Mucosa of rectum (tissue), 2 donors: Measurements from ENCODE around the gene TWF1.

Source experiments
- H3K27ac ChIP-seq, 2 donors: one replicate each; pipeline ENCODE4 v1.7.0; 2013; ENCODE audit warnings: inconsistent platforms in 2 of 2, low read depth in 2 of 2, low read length in 2 of 2
- H3K27me3 ChIP-seq, 2 donors: one replicate each; pipeline ENCODE4 v1.7.0; 2013; ENCODE audit warnings: low read length in 2 of 2; ENCODE audit not compliant: control insufficient read depth in 2 of 2, insufficient read depth in 2 of 2
- H3K36me3 ChIP-seq, 2 donors: one replicate each; pipeline ENCODE4 v1.7.0; 2013; ENCODE audit warnings: low read length in 2 of 2; ENCODE audit not compliant: control insufficient read depth in 2 of 2, insufficient read depth in 2 of 2
- H3K4me1 ChIP-seq, 2 donors: one replicate each; pipeline ENCODE4 v1.7.0; 2013; ENCODE audit warnings: low read length in 2 of 2, mild to moderate bottlenecking in 1 of 2; ENCODE audit not compliant: control insufficient read depth in 2 of 2, insufficient read depth in 2 of 2
- H3K4me3 ChIP-seq, 2 donors: one replicate each; pipeline ENCODE4 v1.7.0; 2013; ENCODE audit warnings: low read length in 2 of 2
- H3K9ac ChIP-seq, 2 donors: one replicate each; pipeline ENCODE4 v1.7.0; 2013; ENCODE audit warnings: low read length in 2 of 2, low read depth in 1 of 2, mild to moderate bottlenecking in 1 of 2
- H3K9me3 ChIP-seq, 2 donors: one replicate each; pipeline ENCODE4 v1.7.0; 2013; ENCODE audit warnings: low read length in 2 of 2; ENCODE audit not compliant: control insufficient read depth in 2 of 2
- donor health status: healthy.
- donor health status: Normal muscosa, but diverticular disease.

Gene TWF1

DNA sequence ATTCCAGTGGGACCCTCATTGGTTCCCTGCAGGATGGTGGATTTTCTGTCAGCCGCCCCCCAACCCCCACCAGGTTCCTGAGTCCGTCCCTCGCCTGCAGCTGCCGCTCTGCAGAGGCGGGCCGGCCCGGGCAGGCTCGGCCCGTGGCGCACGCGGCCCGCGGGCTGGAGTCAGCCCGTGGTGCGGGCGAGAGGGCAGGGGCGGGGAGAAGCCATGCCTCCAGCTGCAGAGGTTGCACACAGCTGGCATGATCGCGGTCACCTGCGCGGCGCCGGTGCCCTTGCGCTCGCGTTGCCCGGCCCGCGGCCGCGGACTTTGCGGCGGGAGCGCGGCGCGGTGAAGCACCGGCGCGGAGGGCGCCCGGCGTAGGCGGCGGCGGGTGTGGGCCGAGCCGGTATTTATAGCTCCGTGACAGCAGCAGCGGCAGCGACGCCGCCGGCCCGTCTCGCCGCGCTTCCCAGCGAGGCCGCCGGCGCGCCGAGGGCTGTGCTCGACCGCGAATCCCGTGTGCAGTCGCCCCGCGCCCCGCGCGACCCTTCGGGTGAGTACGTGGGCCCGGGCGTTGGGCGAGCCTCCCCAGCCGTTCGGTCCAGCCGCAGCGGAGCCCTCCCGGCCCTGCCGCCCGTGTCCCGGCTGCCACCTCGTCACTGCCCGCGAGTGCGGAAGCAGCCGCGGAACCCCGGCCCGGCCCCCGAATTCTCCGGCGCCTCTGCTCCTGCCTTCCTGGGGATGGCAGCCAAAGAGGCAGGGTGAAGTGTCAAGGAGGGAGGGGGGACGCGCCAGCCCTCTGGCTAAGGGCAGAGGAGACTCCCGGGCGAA, 29.7 kb upstream of the TWF1 start, which contains the start of gene TMEM117:
Gene TMEM117, plus strand, starts transcription at position 426 of the 819 bp plus-strand sequence.
- Histone ChIP-seq H3K9ac (peak within 1 kb of the TSS; percentile 78 to 84), H3K36me3 (no peaks in the 10 kb centered on the region), H3K27ac (peak within 1 kb of the TSS; percentile 92 to 93), H3K9me3 (no peaks in the 10 kb centered on the region), H3K4me3 (peak within 1 kb of the TSS; percentile 74 to 90), H3K27me3 (no peaks in the 10 kb centered on the region), H3K4me1 (peaks cover 3 to 5% of the 10 kb centered on the region in 2 donors)

DNA sequence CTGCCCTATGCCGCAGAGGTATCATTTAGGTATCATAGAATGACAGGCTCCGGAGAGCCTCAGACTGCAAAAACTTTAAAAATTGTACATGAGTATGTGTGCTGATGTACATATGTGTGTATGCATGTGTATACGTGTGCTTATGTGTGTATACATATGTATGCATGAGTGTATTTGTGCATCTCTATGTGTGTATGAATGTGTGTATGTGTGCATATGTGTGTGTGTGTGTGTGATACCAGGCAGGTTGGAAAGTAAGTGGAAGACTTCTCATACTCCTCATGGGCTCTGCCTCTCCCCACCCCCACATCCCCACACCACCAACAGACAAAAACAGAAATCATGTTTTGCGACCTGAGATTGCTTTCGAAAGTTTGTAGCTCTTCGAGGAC, 29.1 kb upstream of the TWF1 start:
- Histone ChIP-seq H3K4me3 (peak overlapping the region; percentile 74 to 90), H3K9ac (peak overlapping the region; percentile 78 to 84), H3K36me3 (no peaks in the 10 kb centered on the region), H3K27me3 (no peaks in the 10 kb centered on the region), H3K4me1 (peaks cover 3 to 5% of the 10 kb centered on the region in 2 donors), H3K9me3 (no peaks in the 10 kb centered on the region), H3K27ac (peak overlapping the region in 1 of 2 donors; percentile 93)

DNA sequence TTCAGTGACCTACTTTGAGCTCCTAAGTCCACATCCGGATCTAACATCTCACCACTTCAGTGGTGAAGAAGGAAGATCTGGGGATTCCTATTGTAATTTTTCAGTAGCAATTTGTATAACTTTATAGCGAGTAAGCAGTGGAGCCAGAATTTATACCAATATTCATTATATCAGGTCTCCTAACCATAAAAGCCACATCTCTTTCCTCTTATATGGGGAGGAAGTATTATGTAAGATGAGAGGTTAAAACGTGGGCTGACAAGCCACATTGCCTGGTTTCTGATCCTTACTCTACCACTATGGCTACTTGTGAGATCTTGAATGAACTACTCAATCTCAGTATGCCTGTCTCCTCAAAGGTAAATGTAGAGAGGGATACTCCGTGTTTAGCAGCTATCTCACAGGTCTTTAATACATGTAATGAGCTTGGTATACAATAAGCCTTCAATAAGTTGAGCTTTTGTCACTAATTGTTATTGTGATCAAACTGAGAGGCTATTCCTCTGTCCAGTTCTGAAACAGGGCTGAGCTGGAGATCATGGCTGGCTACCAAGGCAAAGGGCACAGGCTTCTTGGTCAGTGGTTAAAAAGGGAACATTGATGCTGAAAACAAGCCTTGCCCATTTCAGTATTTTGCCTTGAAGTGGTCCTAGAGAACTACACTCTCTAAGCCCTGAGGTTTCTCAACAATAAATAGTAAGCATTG, 26.5 kb upstream of the TWF1 start:
- no peak overlapping the region for H3K9ac ChIP-seq

DNA sequence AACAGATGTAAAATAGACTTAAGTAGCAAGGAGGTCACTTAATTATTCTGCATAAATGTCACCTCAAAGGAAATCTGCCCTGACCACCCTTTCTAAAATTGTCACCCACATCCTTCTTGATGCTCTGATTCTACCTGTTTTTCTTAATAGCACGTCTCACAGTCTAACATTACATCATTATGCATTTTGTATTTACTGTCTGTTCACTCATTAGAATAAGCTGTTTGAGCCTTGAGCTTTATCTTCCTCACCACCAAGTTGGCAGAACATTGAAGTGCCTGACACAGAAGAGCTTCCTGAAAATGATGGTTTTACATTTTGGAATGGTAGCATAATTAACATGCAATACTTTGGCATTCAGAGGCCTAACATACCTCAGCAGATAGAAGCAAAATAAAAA, 21.0 kb upstream of the TWF1 start:
- H3K9ac ChIP-seq = no peak overlapping the region
- H3K27ac ChIP-seq = no peak overlapping the region
- no peaks in the 10 kb centered on the region for H3K4me1 ChIP-seq
- H3K9me3 ChIP-seq = no peaks in the 10 kb centered on the region
- no peaks in the 10 kb centered on the region for H3K36me3 ChIP-seq
- no peak overlapping the region for H3K4me3 ChIP-seq
- no peaks in the 10 kb centered on the region for H3K27me3 ChIP-seq

More for the DNA sequence above, 26.5 kb upstream of the TWF1 start:
- no peaks in the 10 kb centered on the region for H3K36me3 ChIP-seq
- no peak overlapping the region for H3K27ac ChIP-seq
- H3K4me3 ChIP-seq = no peak overlapping the region
- no peaks in the 10 kb centered on the region for H3K9me3 ChIP-seq
- peaks cover 3 to 5% of the 10 kb centered on the region in 2 donors for H3K4me1 ChIP-seq
- no peaks in the 10 kb centered on the region for H3K27me3 ChIP-seq

DNA sequence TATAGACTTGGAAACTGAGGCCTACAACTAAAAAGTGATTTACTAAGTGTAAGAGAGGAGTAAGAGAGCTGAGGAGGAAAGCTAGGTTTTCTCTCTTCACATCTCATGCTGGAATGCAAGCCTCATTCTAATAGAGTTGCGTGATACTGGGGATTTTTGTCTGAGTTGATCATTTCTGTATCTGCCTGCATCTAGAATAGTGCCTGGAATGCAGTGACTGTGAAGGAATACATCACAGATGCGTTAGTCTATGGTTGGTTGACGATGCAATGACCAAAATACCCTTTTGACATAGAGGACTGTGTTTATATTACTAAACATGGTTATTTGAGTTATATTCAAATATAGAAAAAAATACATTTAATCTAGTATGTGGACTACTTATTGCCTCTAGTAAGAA, 20.6 kb upstream of the TWF1 start:
- no peak overlapping the region for H3K4me3 ChIP-seq
- no peaks in the 10 kb centered on the region for H3K27me3 ChIP-seq
- no peak overlapping the region for H3K27ac ChIP-seq

DNA sequence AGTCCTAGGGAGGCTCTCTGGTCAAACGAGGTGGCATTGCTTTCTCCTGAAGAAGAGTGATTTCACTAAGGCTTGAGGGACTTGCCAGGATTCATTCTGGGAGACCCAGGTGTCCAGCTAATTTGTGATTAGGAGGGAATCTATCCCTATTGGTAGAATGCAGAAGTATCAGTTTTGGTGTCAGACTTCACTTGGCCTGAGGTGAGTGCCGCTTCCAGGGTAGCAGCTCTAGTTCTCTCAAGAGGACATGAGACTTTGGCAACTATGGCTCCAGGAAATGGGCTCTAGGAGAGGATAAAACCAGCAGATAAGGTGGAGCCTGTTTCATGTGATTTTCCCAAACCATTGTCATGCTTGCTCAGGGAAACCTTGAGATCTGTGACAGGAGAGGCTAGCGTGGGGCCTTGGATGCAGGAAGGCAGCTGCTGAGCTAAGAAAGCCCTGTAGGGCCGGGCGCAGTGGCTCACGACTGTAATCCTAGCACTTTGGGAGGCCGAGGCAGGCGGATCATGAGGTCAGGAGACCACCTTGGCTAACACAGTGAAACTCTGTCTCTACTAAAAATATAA, 18.2 kb upstream of the TWF1 start:
- H3K27ac ChIP-seq = no peak overlapping the region
- no peaks in the 10 kb centered on the region for H3K36me3 ChIP-seq
- no peak overlapping the region for H3K9ac ChIP-seq
- H3K4me1 ChIP-seq = no peaks in the 10 kb centered on the region
- H3K4me3 ChIP-seq = no peak overlapping the region
- H3K27me3 ChIP-seq = no peaks in the 10 kb centered on the region
- H3K9me3 ChIP-seq = no peaks in the 10 kb centered on the region

More for the DNA sequence above, 20.6 kb upstream of the TWF1 start:
- no peaks in the 10 kb centered on the region for H3K9me3 ChIP-seq
- no peaks in the 10 kb centered on the region for H3K4me1 ChIP-seq
- H3K36me3 ChIP-seq = no peaks in the 10 kb centered on the region
- no peak overlapping the region for H3K9ac ChIP-seq

DNA sequence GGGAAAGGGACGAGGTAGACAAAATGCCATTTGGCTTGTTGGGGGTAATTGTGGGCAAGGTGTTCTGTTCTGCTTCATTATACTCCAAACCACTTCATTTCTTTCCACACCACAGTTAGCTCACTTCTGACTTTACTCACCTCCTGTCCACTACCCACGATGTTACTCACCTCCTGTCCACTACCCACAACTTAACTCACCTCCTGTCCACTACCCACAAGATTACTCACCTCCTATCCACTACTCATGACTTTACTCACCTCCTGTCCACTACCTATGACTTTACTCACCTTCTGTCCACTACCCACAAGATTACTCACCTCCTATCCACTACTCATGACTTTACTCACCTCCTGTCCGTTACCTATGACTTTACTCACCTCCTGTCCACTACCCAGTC, 10.1 kb upstream of the TWF1 start:
- H3K9me3 ChIP-seq = no peaks in the 10 kb centered on the region
- no peaks in the 10 kb centered on the region for H3K36me3 ChIP-seq
- H3K27me3 ChIP-seq = no peaks in the 10 kb centered on the region
- peaks cover 0 to 3% of the 10 kb centered on the region in 2 donors for H3K4me1 ChIP-seq
- H3K4me3 ChIP-seq = no peak overlapping the region
- H3K27ac ChIP-seq = no peak overlapping the region
- no peak overlapping the region for H3K9ac ChIP-seq

DNA sequence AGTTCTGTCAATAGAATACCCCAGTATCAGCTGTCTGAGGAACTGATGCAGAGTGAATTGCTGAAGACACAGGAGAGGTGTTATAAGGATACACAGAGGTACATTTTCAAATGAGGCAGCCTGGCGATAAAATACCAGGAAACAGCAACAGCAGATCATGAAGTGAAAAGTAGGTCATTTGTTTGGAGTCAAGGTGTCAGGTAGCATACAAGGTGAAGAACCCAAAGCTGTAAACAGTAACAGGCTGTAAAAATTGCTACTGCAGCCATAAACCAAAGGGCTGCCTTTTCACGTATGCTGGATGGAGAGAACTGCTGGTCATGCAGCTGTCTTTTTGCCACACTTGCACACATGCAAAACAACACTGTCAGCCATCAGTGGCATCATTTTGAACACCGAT, 9.3 kb upstream of the TWF1 start:
- H3K36me3 ChIP-seq = no peaks in the 10 kb centered on the region
- peaks cover 0 to 3% of the 10 kb centered on the region in 2 donors for H3K4me1 ChIP-seq
- no peak overlapping the region for H3K9ac ChIP-seq
- no peaks in the 10 kb centered on the region for H3K9me3 ChIP-seq
- no peaks in the 10 kb centered on the region for H3K27me3 ChIP-seq
- H3K4me3 ChIP-seq = peak overlapping the region in 1 of 2 donors; percentile 6
- H3K27ac ChIP-seq = no peak overlapping the region

DNA sequence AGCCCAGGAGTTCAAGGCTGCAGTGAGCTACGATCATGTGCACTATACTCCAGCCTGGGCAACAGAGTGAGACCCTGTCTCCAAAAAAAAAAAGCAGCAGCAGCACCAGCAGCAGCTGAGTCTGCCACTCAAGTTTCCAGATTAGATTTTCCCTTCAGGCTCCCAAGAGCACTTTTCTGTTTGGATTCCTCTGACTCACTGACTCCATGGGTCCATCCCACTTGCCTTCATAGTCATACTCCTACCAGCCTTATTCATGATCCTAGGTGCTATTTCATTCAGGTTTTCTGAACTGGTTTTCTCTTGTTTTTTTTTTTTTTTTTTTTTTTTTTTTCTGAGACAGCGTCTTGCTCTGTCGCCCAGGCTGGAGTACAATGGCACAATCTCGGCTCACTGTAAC, 6.8 kb upstream of the TWF1 start:
- Histone ChIP-seq H3K27ac (no peak overlapping the region), H3K9me3 (no peaks in the 10 kb centered on the region), H3K27me3 (no peaks in the 10 kb centered on the region), H3K4me1 (peaks cover 0 to 3% of the 10 kb centered on the region in 2 donors), H3K4me3 (no peak overlapping the region), H3K9ac (no peak overlapping the region), H3K36me3 (no peaks in the 10 kb centered on the region)

DNA sequence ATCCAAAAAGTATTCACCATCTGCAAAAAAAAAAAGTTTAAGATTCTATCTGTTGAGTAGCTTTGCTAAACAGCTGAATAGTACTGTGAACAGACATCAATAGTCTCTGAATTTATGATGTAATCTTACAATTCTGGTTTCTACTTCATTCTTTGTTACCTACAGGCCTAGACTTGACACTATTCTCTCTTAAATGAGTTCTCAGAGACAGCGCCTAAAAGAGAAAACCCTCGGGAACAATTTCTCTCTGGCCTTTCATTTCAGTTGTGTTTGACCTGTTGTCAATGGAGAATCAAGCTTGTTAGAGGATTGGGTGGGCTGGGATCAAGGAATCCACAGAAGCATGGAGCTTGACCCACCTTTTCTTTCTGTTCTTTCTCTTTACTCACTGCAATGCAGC, 5.9 kb upstream of the TWF1 start:
- Histone ChIP-seq H3K4me3 (no peak overlapping the region), H3K9ac (no peak overlapping the region), H3K4me1 (peaks cover 0 to 3% of the 10 kb centered on the region in 2 donors), H3K36me3 (no peaks in the 10 kb centered on the region), H3K27ac (no peak overlapping the region), H3K9me3 (no peaks in the 10 kb centered on the region), H3K27me3 (no peaks in the 10 kb centered on the region)
